Spleen (tissue), 7 donors: ENCODE measurements around the gene POLR2A.

Experiments
- CTCF ChIP-seq, 11 experiments: fragments of 200-600 bp in 7 of 11; fragments of 450-650 bp in 4 of 11; sonication (generic) in 4 of 11; IDR thresholded peaks in 8 of 11; conservative IDR thresholded peaks in 3 of 11; 1 replicate in 7 of 11; 2 replicates in 4 of 11; pipeline versions ENCODE4 v1.4.0 to v1.8.0; 2016 to 2021; ENCODE audit warnings: antibody characterized with exemption in 11 of 11, inconsistent platforms in 4 of 11, mild to moderate bottlenecking in 1 of 11
- POLR2A ChIP-seq, 3 donors: fragments of 450-650 bp; IDR thresholded peaks; one replicate each; pipeline ENCODE4 v1.5.1; 2017; ENCODE audit warnings: antibody characterized with exemption in 3 of 3, mild to moderate bottlenecking in 1 of 3
- donor health status: DM: no; HTN: no; CAD: no; lungs with moderate emphysema.
- donor health status: DM: no; HTN: no; CAD: no.
- donor health status: DM: no; HTN: no; CAD: no.

- TF ChIP-seq CTCF (IDR thresholded peaks at IDR 0.05 in 8 of 11, conservative IDR thresholded peaks at IDR 0.05 in 3 of 11) (no peak), POLR2A (IDR thresholded peaks at IDR 0.05) (no peak)
Measured at GRCh38 chr17:7509937-7510336, 25.8 kb downstream of the POLR2A start.
